Astrocyte (in vitro differentiated cells and primary cell): ENCODE measurements around the gene FAM222A. TPM values are rescaled to one million over a fixed set of nuclear protein-coding genes. Genes with fewer than 3 reads are reported as not detected.

Experiments
- DNase-seq: peaks from one replicate; pipeline ENCODE4 v3.0.0-alpha.2; 2010; ENCODE audit warnings: low read depth
- FAIRE-seq: peaks from 2 replicates; lab custom pipeline; 2011; peaks lifted over from hg19 to GRCh38; lab: Jason Lieb, UNC
- H2AFZ ChIP-seq: 2 replicates; pipeline ENCODE4 v1.6.0; 2012; ENCODE audit warnings: low read depth, low read length, inconsistent platforms
- H3K27ac ChIP-seq: 2 replicates; pipeline ENCODE4 v1.5.1; 2011; ENCODE audit warnings: low read depth, low read length, inconsistent platforms
- H3K27me3 ChIP-seq: 2 replicates; pipeline ENCODE4 v1.6.0; 2011; ENCODE audit warnings: low read length, inconsistent platforms; ENCODE audit not compliant: insufficient read depth
- H3K36me3 ChIP-seq: 2 replicates; pipeline ENCODE4 v1.5.1; 2011; ENCODE audit warnings: low read length, inconsistent platforms; ENCODE audit not compliant: insufficient read depth
- H3K4me1 ChIP-seq: 2 replicates; pipeline ENCODE4 v1.5.1; 2011; ENCODE audit warnings: low read length, inconsistent platforms; ENCODE audit not compliant: insufficient read depth
- H3K4me2 ChIP-seq: 2 replicates; pipeline ENCODE4 v1.6.0; 2012; ENCODE audit warnings: low read length, inconsistent platforms
- H3K4me3 ChIP-seq: 2 replicates; pipeline ENCODE4 v1.5.1; 2011; ENCODE audit warnings: low read depth, mild to moderate bottlenecking, low read length, inconsistent platforms; ENCODE audit not compliant: insufficient read depth
- H3K79me2 ChIP-seq: 2 replicates; pipeline ENCODE4 v1.6.0; 2012; ENCODE audit warnings: mild to moderate bottlenecking, low read length, inconsistent platforms; ENCODE audit not compliant: insufficient read depth
- H3K9ac ChIP-seq: 2 replicates; pipeline ENCODE4 v1.6.0; 2012; ENCODE audit warnings: mild to moderate bottlenecking, low read length, inconsistent platforms
- H3K9me3 ChIP-seq: 2 replicates; pipeline ENCODE4 v1.5.1; 2012; ENCODE audit warnings: low read depth, mild to moderate bottlenecking, low read length, inconsistent platforms; ENCODE audit not compliant: insufficient read depth
- H4K20me1 ChIP-seq: 2 replicates; pipeline ENCODE4 v1.6.0; 2012; ENCODE audit warnings: low read length, inconsistent platforms; ENCODE audit not compliant: insufficient read depth
- H3K27ac Mint-ChIP-seq: one replicate; pipeline ENCODE4 v1.8.0; 2021; ENCODE audit warnings: mild to moderate bottlenecking, mixed read lengths; ENCODE audit not compliant: unreplicated experiment
- H3K27me3 Mint-ChIP-seq: one replicate; pipeline ENCODE4 v1.8.0; 2021; ENCODE audit warnings: low read depth, mixed read lengths; ENCODE audit not compliant: unreplicated experiment
- H3K36me3 Mint-ChIP-seq: one replicate; pipeline ENCODE4 v1.8.0; 2021; ENCODE audit warnings: low read depth, mixed read lengths; ENCODE audit not compliant: unreplicated experiment
- H3K4me1 Mint-ChIP-seq: one replicate; pipeline ENCODE4 v1.8.0; 2021; ENCODE audit warnings: low read depth, mixed read lengths; ENCODE audit not compliant: unreplicated experiment
- H3K4me3 Mint-ChIP-seq: one replicate; pipeline ENCODE4 v1.8.0; 2021; ENCODE audit warnings: mild to moderate bottlenecking, moderate library complexity, mixed read lengths; ENCODE audit not compliant: unreplicated experiment
- H3K9me3 Mint-ChIP-seq: one replicate; pipeline ENCODE4 v1.8.0; 2021; ENCODE audit warnings: mild to moderate bottlenecking, mixed read lengths; ENCODE audit not compliant: unreplicated experiment
- EZH2 ChIP-seq: IDR thresholded peaks from 2 replicates; pipeline ENCODE4 v1.6.1; 2012; ENCODE audit warnings: mild to moderate bottlenecking, low read length, inconsistent platforms; ENCODE audit not compliant: insufficient read depth
- total RNA-seq: library from RNA; stranded (reverse); gene quantifications from 2 replicates; pipeline ENCODE4 v1.2.1, GENCODE V29; 2021
- TF ChIP-seq, protein P1 (sequence below): IDR thresholded peaks from 2 replicates; pipeline ENCODE4 v1.5.1; 2011; ENCODE audit warnings: low read depth, mild to moderate bottlenecking, inconsistent platforms, low read length, moderate library complexity; ENCODE audit not compliant: insufficient read depth

Gene FAM222A
- total RNA-seq, 1 donor from 2014 or later = 1.2 TPM

GRCh38 chr12:109741286-109741969, 27.8 kb downstream of the FAM222A start:
- FAIRE-seq (no peak), DNase-seq (no peak)
- H3K79me2 ChIP-seq = no peaks in the 10 kb centered on the region
- H3K4me1 Mint-ChIP-seq = peaks cover 2% of the 10 kb centered on the region
- no peak overlapping the region for H3K9ac ChIP-seq
- H3K4me2 ChIP-seq = no peak overlapping the region
- H4K20me1 ChIP-seq = no peaks in the 10 kb centered on the region
- no peaks in the 10 kb centered on the region for H3K9me3 ChIP-seq
- peaks cover 26% of the 10 kb centered on the region for H3K27me3 Mint-ChIP-seq
- H3K36me3 ChIP-seq = no peaks in the 10 kb centered on the region
- no peak overlapping the region for H3K27ac ChIP-seq
- H3K27ac Mint-ChIP-seq = no peak overlapping the region
- no peaks in the 10 kb centered on the region for H3K9me3 Mint-ChIP-seq
- no peak for TF ChIP-seq EZH2
- TF ChIP-seq, protein P1, sequence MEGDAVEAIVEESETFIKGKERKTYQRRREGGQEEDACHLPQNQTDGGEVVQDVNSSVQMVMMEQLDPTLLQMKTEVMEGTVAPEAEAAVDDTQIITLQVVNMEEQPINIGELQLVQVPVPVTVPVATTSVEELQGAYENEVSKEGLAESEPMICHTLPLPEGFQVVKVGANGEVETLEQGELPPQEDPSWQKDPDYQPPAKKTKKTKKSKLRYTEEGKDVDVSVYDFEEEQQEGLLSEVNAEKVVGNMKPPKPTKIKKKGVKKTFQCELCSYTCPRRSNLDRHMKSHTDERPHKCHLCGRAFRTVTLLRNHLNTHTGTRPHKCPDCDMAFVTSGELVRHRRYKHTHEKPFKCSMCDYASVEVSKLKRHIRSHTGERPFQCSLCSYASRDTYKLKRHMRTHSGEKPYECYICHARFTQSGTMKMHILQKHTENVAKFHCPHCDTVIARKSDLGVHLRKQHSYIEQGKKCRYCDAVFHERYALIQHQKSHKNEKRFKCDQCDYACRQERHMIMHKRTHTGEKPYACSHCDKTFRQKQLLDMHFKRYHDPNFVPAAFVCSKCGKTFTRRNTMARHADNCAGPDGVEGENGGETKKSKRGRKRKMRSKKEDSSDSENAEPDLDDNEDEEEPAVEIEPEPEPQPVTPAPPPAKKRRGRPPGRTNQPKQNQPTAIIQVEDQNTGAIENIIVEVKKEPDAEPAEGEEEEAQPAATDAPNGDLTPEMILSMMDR = no peak
- H3K4me3 Mint-ChIP-seq = no peak overlapping the region
- H2AFZ ChIP-seq = no peak overlapping the region
- peaks cover 2% of the 10 kb centered on the region for H3K27me3 ChIP-seq
- no peak overlapping the region for H3K4me3 ChIP-seq
- H3K36me3 Mint-ChIP-seq = peaks cover 2% of the 10 kb centered on the region
- peaks cover 6% of the 10 kb centered on the region for H3K4me1 ChIP-seq

GRCh38 chr12:109741970-109742703, 28.5 kb downstream of the FAM222A start:
- Histone ChIP-seq H3K9me3 (no peaks in the 10 kb centered on the region), H3K9ac (no peak overlapping the region), H4K20me1 (no peaks in the 10 kb centered on the region), H2AFZ (no peak overlapping the region), H3K27me3 (peaks cover 3% of the 10 kb centered on the region), H3K79me2 (no peaks in the 10 kb centered on the region), H3K4me1 (peaks cover 6% of the 10 kb centered on the region), H3K27ac (no peak overlapping the region), H3K4me2 (no peak overlapping the region), H3K36me3 (no peaks in the 10 kb centered on the region), H3K4me3 (no peak overlapping the region)
- Mint-ChIP-seq H3K9me3 (no peaks in the 10 kb centered on the region), H3K36me3 (peaks cover 2% of the 10 kb centered on the region), H3K27ac (no peak overlapping the region), H3K4me1 (peaks cover 2% of the 10 kb centered on the region), H3K27me3 (peaks cover 25% of the 10 kb centered on the region), H3K4me3 (peak overlapping the region; percentile 16)
- FAIRE-seq (no peak), DNase-seq (no peak)
- no peak for TF ChIP-seq EZH2

GRCh38 chr12:109743076-109743910, 29.7 kb downstream of the FAM222A start:
- Histone ChIP-seq H3K4me2 (no peak overlapping the region), H2AFZ (no peak overlapping the region), H3K27ac (no peak overlapping the region), H3K9ac (no peak overlapping the region), H3K4me1 (peaks cover 6% of the 10 kb centered on the region), H3K27me3 (peaks cover 3% of the 10 kb centered on the region), H3K36me3 (no peaks in the 10 kb centered on the region), H4K20me1 (no peaks in the 10 kb centered on the region), H3K9me3 (no peaks in the 10 kb centered on the region), H3K79me2 (no peaks in the 10 kb centered on the region), H3K4me3 (no peak overlapping the region)
- H3K9me3 Mint-ChIP-seq = no peaks in the 10 kb centered on the region
- H3K36me3 Mint-ChIP-seq = peaks cover 2% of the 10 kb centered on the region
- TF ChIP-seq, protein P1 = no peak
- TF ChIP-seq EZH2 = no peak
- H3K4me1 Mint-ChIP-seq = peaks cover 2% of the 10 kb centered on the region
- H3K27me3 Mint-ChIP-seq = peaks cover 25% of the 10 kb centered on the region
- H3K27ac Mint-ChIP-seq = no peak overlapping the region
- no peak for DNase-seq
- H3K4me3 Mint-ChIP-seq = no peak overlapping the region
- no peak for FAIRE-seq
